HG03045 (cell line): ENCODE measurements around the gene WNT3A.

ENCODE experiments used
- ATAC-seq: cut with Tn5 transposase; IDR thresholded peaks from one replicate; pipeline ENCODE4 v1.9.1; 2021; ENCODE audit warnings: mild to moderate bottlenecking, moderate library complexity; ENCODE audit not compliant: unreplicated experiment

WNT3A gene

GRCh38 chr1:228082918-228083870, 76.4 kb downstream of the WNT3A start:
- peak; percentile 25 for ATAC-seq

DNA sequence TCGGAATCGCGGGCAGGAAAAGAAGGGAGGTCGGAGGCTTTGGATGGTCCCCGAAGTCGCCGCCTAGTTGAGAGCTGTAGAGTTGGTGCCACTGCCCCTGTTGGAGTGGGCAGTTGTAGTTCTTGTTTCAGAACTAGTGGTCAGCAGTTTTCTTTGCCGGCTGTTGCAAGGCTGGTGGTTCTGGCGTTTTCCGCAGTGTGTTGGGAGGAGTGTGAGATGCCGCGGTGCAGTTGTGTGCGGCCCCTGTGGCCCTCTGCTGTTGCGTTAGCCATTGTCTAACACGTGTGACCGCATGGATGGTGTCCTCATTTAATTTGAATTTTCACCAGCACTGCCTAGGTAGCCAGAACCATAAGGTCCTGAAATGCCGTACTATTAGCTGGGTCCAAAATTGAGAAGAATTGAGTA, 77.1 kb downstream of the WNT3A start:
- no peak for ATAC-seq

DNA sequence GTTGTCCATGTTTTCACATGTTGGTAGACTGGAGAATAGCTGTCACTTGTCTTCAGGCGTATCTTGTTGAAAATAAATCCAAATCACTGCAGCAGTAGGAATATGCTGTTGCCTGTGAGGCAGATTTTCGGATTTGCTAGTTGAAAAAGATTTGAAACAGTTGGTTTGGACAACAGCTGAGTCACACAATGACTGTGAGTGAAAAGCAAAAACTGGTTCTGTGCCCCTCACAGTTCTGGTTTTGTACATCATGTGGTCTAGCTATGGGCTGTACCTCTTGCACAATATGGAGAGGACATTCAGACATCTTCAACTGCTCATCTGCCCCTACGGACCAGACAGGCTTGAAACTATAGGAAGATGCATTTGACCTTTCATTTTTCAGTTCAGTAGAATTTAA, 77.5 kb downstream of the WNT3A start:
- no peak for ATAC-seq

DNA sequence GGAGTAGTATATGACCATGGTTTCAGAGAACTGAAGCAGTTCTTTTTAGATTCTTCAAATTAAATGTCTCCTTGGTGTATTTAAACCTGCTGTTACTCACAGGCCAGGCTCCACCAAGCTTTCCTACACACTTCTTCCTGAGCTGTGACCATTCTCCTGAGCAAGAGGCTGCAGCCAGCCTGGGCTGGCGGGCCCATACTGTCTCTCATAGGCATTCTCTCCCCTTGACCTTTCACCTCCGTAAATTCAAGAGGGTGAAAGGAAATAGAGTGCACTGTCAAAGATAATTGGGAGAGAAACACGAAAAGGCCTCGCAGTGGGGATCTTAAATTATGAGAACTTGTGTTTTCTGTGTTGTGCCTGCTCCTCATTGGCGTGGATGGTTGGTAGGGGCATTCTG, 78.0 kb downstream of the WNT3A start:
- ATAC-seq: no peak

DNA sequence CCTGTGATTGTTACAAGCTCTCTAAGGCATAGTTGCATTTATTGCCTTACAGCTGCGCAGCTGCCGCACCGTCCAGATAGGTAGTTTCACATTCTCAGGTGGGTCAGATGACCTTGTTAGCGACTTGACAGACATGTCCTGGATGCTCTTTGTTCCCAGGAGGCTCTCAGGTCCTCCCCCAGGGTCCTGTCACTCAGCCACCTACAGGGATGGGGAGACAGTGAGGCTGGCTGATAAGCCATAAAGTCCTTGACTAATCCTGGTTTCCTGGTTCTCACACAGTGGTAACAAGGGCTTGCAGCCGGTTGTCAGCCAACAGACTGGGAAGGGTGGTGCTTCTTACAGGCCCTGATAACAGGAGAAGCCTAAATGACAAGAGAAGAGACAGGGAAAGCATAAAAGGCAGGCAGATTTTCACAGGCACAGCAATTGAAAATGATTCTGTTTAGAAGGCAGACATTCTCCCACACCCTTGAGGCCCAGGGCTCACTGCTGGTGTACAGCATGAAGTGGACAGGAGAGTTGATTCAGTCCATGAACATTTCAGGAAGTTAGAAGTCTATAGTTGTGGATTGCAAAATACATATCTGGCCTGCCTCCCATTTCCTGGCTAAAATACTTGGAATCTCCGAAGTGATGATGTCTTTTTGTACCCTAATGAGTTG, 78.6 kb downstream of the WNT3A start:
- no peak for ATAC-seq

DNA sequence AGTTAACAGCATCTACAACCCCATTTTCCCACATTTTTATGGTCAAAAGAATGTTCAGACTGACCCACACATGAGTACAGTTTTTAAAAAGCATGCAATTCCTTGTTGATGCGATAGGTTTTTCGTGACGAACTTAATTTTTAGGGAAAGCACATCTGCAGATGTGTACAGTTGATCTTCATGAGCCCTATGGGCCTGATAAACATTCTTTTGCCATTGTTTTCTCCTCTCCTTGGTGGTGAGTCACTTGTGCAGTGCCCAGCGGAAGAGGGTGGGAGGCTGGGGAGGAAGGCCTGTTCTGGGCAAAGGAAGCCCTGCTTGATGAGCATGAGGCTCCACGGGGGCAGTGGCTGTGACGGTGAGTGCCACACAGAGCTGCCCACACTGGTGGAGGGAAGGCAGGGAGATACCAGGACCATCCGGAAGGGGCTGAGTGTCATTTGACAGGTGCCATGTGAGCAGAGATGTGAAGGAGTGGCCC, 81.0 kb downstream of the WNT3A start:
- no peak for ATAC-seq

DNA sequence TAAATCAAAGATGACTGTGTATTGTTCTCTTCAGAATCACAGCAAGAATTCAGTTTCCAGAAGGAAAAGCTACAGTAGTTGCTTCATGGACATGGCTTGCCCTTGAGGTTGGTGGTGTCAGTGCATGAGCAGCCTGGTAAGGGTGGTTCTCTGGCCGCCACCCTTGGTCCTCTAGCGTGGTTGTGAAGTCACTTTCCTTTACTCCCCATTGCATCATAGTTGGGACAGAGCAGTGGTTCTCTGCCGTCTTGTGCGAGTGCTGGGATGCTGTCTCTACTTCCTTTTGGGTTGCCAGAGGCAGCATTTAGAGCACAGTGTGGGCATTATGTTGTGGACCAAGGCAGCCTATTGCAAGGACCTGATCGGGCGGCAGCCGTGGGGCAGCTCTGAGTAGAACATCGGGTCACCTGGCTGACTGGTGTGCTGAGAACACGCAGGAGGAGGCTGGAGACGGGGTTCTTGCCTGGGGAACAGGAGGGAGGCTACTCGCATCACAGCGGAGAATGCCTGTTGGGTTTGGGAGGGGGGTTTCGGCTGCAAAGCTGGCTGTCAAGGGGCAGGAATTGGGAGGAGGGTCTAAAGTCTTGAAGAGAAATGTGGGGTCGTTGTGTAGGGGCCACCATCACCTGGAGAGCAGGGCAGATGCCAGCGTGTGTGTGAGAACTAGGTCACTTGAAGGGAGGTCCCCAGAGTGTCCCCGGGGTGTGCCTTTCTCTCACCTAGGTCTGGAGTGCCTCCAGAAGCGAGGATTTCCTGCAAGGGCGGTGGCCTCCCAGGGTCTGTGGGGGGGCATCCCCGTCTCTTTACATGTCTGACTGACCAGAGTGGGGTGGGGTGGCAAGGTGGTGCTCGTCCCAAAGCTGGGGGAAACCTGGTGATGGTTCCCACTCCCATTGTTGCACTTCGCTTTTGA, 82.0 kb downstream of the WNT3A start:
- no peak for ATAC-seq

DNA sequence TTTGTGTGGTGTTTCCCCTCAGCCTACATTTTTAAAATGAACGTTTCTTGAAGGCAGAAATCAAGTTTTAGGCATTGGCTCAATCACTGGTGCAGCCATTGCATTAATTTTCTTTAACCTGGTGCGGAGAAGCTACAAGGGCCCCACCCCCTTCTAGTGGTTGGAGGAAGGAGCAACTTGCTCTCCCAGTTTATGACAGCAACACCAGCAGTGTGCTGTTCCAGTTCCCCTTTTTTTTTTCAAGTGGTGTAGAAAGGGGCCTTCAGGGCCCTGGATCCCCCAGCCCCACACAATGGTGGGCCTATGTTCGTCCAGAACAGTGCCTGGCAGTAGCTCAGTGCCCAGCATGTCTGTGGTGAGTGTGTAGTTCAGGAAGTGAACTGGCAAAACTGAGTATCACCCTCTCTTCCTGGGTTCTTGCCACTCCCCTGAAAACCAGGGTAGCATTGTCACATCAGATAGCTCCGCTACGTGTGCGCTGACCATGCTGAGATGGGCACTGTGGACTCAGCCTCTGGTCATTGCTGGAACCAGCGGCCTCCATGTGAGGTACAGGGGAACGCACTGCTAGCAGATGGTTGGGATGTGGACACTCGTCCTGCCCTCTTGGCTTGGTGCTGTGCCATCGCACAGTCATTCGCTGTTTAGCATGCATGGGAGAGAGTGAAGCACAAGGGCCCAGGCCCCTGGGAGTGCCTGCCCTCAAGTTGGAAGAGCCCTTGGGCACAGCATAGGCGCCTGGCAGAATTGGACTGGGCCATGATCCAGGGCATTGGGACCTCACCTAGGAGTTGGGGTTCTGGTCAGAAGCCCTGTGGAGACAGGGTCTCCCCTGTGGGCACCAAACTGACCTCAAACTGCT, 83.0 kb downstream of the WNT3A start:
- no peak for ATAC-seq

GRCh38 chr1:228090613-228091081, 83.8 kb downstream of the WNT3A start:
- ATAC-seq: no peak

DNA sequence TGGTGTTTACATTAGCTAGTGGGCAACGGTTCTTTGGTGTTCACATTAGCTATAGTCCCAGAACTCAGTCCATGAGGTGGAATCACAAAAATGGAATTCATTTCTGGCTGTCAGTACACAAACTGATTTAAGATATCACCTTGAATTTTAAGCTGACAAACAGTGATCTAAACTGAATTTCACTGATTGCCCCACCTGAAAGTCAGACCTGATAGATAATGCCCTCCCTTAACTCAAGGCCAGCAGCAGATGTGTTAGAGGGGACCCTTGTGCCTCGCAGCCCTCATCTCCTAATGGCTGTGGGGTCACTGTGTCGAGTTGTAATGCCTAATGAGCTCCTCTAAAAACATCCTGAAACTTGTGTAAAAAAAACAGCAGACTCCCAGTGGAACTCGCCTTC, 84.3 kb downstream of the WNT3A start:
- no peak for ATAC-seq

DNA sequence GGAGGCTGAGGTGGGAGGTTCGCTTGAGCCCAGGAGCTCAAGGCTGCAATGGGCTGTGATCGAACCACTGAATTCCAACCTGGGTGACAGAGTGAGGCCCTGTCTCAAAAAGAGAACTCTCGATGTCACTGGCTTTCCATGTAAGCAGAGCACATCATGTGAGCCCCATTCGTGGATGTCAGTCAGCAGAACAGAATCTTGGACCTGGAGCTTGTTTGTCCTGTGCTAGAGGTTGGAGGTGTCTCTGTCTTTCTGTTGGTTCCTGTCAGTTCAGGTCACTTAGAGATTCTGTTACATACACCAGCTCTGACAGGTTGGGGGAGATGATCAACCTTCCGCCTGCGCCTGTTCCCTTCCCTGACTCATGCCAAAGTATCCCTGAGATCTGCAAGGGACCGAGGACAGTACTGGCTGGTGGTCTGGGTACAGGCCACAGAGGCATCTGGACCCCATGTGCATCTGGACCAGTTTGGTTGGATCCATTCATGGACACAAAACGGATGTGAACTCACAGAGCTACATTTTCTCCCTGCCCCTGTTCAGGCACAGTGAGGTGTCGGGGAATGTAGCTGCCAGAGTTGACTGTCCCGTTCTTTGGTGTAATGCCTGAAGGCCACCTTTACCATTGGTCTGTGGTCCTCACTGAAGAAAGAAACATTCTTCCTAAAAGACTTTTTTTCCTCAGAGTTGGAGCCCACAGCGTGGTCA, 85.7 kb downstream of the WNT3A start:
- ATAC-seq: no peak

DNA sequence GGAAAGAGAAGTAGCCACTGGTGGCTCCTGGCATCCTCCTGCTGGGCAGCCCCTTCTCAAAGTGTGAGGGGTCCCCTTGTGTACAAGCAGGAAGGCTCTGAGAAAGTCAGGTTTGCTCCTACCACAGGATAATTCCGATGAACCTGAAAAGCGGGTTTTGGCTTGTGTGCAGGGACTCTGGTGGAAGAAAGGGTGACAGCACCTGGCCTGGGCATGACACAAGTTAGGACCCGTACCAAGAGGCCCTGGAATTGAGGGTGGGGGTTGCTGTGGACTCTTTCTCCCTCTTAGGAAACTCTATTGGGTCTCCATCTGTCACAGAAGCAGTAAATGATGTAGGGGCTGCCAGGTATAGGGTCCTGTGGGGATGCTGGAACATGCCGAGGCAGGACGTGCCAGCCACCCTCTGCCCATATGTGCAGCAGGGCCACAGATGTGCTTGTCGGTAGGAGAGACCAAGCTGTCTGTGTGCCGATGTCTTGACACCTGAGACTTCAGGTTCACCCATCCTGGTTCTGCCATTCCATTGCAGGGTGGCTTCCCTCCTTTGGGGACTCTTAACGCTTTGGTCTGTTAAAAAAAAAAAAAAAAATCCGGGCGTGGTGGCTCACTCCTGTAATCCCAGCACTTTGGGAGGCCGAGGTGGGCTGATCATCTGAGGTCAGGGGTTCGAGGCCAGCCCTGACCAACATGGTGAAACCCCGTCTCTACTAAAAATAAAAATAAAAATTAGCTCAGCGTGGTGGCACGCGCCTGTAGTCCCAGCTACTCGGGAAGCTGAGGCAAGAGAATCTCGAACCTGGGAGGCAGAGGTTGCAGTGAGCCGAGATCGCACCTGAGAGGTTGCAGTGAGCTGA, 86.5 kb downstream of the WNT3A start:
- ATAC-seq: no peak

DNA sequence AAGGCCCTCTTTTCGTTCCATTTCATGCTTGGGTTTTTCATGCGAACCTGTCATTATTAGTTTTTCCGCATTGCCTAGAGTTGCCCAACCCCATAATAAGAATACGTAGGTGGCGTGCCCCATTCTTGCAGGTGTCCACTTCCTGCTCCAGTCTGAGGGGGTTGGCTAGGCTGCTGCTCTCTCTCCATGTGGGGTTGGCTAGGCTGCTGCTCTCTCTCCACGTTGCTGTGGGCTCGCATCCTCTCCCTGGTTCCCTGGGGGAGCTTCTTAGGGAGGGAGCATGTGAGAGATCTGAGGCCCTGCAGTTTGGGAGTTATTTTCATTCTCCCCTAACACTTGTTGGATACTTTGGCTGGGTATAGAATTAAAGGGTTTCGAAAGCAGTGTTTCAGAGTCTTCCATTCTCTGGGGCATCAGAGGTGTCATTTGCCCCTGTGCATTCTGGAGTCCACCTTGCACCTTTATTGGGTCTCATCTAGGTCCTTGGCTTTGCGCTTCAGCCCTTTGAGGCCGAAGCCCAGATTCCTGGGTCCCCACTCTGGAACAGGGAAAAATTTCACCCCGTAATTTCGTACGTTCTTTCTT, 87.7 kb downstream of the WNT3A start:
- ATAC-seq: no peak

DNA sequence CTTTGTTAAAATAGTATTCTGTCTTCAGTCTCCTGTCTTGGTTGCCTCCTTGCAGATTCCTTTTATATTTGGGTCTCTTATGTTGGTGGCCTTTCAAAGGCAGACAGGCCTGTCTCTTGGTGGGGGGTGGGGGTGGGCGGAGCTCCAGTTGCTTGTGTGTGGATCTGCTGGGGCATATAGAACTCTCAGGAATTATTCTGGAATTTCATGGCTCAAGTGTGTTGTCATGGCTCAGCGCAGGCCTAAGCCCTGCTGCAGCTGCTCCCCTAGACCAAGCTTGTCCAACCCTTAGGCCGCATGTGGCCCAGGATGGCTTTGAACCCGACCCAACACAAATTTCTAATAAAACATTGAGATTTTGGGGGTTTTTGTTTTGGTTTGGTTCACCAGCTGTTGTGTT, 88.4 kb downstream of the WNT3A start:
- ATAC-seq: no peak

GRCh38 chr1:228095938-228096337, 89.1 kb downstream of the WNT3A start:
- no peak for ATAC-seq

DNA sequence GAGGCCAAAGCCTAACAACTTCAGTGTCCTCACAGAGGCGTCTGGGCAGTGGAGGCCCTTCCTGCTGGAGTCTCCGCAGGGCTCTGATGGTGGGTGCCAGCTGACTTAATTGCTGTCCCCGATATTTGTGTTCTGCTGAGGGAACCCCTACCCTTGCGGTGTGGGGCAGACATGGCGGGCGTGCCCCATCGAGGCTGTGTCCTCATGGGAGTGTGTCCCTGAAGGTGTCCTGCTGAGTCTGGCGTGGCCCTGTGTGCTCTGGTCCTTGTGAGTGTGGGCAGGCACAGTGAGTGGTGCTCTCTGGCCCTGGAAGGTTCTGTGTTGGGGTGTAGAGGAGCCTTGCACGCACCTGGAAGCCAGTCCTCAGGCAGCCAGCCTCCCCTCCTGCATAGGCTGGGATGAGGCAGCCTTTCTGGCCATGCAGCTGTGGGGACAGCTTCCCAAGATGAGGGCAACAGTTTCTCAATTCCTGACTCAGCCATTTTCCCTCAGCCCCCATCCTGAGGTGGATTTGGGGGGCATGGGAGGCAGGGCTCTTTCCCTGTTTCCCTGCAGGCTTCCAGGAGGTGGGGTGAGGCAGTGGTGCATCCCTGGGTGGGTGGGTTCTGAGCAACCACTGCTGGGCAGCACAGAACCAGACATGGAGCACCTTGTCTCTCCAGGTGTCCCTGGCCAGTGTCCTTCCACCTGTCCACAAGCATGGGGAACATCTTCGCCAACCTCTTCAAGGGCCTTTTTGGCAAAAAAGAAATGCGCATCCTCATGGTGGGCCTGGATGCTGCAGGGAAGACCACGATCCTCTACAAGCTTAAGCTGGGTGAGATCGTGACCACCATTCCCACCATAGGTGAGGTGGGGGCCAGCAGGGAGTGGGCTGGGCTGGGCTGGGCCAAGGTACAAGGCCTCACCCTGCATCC, 89.9 kb downstream of the WNT3A start:
- ATAC-seq: no peak
